Measurements from ENCODE around the gene RELCH.
A peak's percentile ranks its signal among the peaks of the same experiment; 100 is the strongest.
"Not testable (repeated sequence)": the region's sequence is repeated elsewhere in the genome, so short reads cannot be mapped to it uniquely, and the experiment has no call there.

Gene RELCH, protein sequence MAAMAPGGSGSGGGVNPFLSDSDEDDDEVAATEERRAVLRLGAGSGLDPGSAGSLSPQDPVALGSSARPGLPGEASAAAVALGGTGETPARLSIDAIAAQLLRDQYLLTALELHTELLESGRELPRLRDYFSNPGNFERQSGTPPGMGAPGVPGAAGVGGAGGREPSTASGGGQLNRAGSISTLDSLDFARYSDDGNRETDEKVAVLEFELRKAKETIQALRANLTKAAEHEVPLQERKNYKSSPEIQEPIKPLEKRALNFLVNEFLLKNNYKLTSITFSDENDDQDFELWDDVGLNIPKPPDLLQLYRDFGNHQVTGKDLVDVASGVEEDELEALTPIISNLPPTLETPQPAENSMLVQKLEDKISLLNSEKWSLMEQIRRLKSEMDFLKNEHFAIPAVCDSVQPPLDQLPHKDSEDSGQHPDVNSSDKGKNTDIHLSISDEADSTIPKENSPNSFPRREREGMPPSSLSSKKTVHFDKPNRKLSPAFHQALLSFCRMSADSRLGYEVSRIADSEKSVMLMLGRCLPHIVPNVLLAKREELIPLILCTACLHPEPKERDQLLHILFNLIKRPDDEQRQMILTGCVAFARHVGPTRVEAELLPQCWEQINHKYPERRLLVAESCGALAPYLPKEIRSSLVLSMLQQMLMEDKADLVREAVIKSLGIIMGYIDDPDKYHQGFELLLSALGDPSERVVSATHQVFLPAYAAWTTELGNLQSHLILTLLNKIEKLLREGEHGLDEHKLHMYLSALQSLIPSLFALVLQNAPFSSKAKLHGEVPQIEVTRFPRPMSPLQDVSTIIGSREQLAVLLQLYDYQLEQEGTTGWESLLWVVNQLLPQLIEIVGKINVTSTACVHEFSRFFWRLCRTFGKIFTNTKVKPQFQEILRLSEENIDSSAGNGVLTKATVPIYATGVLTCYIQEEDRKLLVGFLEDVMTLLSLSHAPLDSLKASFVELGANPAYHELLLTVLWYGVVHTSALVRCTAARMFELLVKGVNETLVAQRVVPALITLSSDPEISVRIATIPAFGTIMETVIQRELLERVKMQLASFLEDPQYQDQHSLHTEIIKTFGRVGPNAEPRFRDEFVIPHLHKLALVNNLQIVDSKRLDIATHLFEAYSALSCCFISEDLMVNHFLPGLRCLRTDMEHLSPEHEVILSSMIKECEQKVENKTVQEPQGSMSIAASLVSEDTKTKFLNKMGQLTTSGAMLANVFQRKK

DNA sequence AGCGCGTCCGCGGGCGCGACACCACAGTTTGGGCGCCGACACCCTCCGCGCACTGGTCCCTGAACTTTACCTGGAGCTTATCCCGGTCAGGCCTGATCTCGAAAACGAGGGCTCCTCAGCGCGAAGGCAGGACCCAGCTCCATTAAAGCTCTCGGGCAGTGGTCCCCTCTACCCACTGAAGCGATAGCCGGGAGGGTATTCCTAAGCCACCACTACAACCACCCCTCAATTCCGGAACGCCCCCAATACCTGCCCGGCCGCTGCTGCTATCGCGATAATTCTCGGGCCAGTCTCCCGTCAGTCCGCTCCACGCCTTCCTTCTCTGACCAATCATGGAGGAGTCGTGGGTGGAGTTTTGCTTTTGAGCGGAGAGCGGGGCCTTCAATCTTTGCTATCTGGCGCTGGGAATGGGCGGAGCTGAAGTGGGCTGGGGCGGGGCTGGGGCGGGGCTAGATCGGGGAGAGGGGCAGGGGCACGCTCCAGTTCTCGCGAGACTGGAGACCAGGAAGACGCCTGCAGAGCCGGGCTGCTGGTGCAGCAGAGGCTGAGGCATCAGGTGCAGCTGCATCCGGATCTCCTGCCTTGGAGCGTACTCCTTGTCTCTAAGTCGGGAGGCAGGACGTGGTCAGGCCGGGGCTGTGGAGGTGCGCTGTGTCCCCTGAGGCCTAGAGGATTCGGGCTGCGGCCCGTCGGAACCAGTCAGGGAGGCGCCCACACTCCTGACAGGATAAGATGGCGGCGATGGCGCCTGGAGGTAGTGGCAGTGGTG, at the start of gene RELCH, which contains the start of gene PIGN:
RELCH (plus strand) TSS at position 482 of the 769 bp plus-strand sequence; CDS start at position 733, 251 bp downstream.
PIGN (minus strand) TSS at position 283 of the 769 bp plus-strand sequence. CDS start 25,703 bp downstream, outside the sequence.
- DNase-seq (ENCODE audit: low read depth, low spot score) = peak; percentile 91

- no peak for DNase-seq (ENCODE audit: low read depth, low spot score)
These were observed 48.4 kb upstream of the RELCH start for GRCh38 chr18:62138461-62139235.

GRCh38 chr18:62140259-62140658, 46.8 kb upstream of the RELCH start:
- no peak for DNase-seq (ENCODE audit: low read depth, low spot score)

GRCh38 chr18:62144338-62144737, 42.7 kb upstream of the RELCH start:
- no peak for DNase-seq (ENCODE audit: low read depth, low spot score)

DNA sequence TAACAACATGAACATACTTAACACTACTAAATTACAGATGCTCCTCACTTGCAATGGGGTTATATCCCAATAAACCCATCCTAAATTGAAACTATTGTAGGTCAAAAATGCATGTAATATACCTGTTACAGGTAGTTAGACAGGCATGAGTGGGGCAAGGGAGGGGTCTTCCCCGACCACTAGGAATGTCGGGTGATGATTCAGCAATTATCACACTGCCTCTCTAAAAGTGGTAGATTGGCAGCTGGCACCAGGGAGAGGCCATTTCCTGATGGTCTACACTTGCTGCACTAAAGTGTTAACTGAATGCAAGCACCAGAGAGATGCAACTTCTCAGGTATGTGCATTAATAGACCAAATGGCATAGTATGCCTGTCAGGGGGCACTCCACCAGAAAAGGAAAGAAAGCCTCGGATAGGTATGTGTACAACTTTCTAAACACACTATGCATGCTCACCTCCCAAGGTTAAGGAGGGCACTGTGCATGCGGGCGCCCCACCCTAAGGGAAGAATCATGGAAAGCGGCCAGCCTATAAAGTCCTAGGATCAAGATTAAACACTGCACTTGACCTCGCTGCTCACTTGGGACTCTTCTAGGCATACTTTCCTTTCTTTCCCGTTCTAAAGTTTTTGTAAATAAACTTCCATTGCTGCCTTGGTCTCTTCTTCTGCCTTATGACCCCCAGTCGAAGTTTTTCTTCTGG, 35.8 kb upstream of the RELCH start:
- DNase-seq (ENCODE audit: low read depth, low spot score) = no peak

DNA sequence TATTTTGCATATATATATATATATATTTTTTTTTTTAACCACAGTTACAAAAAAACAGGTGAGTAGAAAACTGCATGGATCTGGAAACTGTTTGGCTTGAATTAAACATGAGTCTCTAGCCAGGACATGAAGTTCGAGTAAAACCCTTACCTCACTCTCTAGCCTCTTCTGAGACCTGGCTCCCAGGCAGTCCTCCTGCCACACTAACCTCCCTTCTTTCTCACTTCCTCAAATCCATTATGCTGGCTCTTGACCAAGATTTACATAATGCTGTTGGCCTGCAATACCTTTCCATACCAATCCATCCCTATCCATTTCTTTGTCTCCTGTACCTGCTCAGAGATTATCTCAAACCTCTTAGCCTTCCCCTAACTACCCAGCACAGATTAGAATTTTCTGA, 34.2 kb upstream of the RELCH start:
- DNase-seq (ENCODE audit: low read depth, low spot score) = no peak

DNA sequence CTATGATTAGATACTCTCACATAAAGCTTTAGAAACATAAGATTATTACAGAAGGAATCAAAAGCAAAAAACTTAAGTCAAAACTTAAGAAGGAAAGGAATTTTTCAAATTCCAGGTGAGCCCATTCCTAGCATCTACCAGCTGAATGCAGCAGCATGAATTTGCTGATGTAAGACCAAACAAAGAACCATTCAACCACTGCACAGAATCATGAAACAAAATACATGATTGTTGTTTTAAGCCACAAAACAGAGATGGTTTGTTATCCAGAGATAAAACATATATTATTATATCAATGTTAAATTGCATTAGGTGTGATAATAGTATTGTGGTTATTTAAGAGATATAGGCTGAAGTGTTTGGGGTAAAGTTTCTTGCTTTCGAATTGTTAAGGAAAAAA, 29.2 kb upstream of the RELCH start:
- DNase-seq (ENCODE audit: low read depth, low spot score) = no peak

- DNase-seq (ENCODE audit: low read depth, low spot score) = no peak
These were observed 22.7 kb upstream of the RELCH start for GRCh38 chr18:62164310-62164709.

DNA sequence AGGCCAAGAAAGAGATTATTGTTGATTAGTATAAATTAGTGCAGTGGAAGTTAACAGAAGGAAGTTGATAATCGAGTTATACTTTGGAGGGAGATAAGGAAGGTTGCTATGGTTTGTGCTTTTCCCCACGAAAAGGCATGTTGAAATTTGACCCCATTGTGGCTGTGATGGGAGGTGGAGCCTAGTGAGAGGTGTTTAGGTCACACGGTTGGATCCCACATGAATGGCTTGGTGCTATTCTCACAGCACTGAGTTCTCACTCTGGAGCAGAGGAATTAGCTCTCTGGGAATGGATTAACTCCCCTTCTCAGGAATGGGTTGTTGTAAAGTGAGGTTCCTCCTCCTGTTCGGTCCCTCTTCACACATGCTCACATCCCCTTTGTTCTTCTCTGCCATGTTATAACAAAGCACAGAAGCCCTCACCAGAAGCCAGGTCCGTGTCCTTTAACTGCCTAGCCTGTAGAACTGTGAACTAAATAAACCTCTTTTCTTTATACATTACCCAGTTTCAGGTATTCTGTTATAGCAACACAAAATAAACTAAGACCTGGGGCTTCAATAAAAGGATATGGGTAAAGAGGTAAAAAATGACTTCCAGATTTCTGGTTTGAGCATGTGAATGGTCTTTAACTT, 22.1 kb upstream of the RELCH start:
- no peak for DNase-seq (ENCODE audit: low read depth, low spot score)

- no peak for DNase-seq (ENCODE audit: low read depth, low spot score)
These were observed 21.5 kb upstream of the RELCH start for GRCh38 chr18:62165583-62165982.

DNA sequence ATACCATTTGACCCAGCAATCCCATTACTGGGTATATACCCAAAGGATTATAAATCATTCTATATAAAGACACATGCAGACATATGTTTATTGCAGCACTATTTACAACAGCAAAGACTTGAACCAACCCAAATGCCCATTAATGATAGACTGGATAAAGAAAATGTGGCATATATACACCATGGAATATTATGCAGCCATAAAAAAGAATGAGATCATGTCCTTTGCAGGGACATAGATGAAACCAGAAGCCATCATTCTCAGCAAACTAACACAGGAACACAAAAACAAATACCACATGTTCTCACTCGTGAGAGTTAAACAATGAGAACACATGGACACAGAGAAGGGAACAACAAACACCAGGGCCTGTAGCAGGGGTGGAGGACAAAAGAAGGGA, 20.5 kb upstream of the RELCH start:
- not testable (repeated sequence) for DNase-seq (ENCODE audit: low read depth, low spot score)

GRCh38 chr18:62170857-62171256, 16.2 kb upstream of the RELCH start:
- DNase-seq (ENCODE audit: low read depth, low spot score) = no peak

GRCh38 chr18:62172298-62172697, 14.8 kb upstream of the RELCH start:
- DNase-seq (ENCODE audit: low read depth, low spot score) = no peak

- no peak for DNase-seq (ENCODE audit: low read depth, low spot score)
These were observed 11.5 kb upstream of the RELCH start for GRCh38 chr18:62175521-62175920.

- no peak for DNase-seq (ENCODE audit: low read depth, low spot score)
These were observed 9.8 kb upstream of the RELCH start for GRCh38 chr18:62177271-62177670.

DNA sequence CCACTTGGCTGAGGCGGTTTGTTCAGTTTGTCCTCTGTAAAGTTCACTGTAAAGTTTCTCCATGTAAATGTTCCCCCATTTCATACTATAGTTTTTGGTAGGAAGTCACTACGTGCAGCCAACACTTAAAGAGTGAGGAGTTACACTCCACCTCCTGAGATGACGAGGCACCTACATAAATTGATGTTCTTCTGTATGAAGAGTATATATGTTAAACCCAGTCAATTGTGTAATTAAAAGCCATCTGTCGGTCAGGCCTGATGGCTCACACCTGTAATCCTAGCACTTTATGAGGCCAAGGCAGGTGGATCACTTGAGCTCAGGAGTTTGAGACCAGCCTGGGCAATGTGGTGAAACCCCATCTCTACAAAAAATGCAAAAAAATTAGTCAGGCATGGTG, 7.8 kb upstream of the RELCH start:
- DNase-seq (ENCODE audit: low read depth, low spot score) = no peak

DNA sequence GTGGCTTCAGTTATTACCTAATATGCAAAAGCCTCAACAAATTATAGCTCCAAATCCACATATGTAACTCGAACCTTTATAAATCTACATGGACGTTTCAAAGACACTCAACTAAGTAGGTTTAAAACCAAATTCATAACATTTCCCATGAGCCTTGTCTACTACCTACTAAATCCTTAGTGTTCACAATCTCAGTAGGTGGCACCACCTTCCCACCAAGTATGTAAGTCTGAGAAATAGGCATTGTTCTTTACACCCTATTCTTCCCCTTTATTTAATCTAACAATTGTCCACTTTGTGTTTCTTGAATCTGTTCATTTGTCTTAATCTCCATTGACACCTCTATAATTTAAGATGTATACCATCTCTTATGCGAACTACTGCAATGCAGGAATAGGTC, 4.8 kb upstream of the RELCH start:
- DNase-seq (ENCODE audit: low read depth, low spot score) = no peak

DNA sequence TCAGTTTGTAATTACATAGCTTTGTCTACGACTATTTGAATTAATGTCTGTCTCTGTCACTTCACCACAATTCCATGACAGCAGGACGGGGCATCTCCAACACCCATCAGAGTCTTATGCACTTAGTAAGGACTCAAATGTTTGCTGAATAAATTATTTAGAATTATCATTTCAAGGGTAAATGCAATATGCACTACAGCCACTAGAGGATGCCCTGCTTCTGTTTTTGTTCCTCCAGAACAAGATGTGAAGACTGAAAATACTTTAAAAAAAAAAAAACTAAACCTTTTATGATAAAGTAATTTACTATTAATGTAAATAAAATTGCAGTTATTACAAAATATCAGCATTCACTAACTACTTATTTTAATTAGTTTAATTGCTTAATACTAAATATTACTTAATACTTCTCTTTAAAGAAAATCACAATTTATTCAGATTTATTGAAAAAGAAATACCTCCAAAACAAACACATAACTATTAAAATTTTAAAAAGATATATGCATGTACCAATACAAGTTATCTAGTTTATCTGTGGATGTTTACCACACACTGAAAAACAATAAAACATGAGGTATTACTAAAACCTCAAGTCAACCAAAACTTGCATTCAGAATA, 3.4 kb upstream of the RELCH start:
- DNase-seq (ENCODE audit: low read depth, low spot score) = no peak

GRCh38 chr18:62186499-62186773, 619 bp upstream of the RELCH start:
- DNase-seq (ENCODE audit: low read depth, low spot score) = no peak

All from activated naive CD8-positive, alpha-beta T cell treated with anti-CD3 and anti-CD28 coated beads, Interleukin-2, amount 50 U/mL, for 16 hours (primary cell).